ENCODE data around the gene CNTNAP2. TPM values are rescaled to one million over a fixed set of nuclear protein-coding genes. Genes with fewer than 3 reads are reported as not detected.

Gene CNTNAP2
- total RNA-seq, 1 donor from 2014 or later: 9.2 TPM

GRCh38 chr7:148303295-148304082 is 2186.9 kb downstream of the CNTNAP2 start:
- TF ChIP-seq, protein P1, sequence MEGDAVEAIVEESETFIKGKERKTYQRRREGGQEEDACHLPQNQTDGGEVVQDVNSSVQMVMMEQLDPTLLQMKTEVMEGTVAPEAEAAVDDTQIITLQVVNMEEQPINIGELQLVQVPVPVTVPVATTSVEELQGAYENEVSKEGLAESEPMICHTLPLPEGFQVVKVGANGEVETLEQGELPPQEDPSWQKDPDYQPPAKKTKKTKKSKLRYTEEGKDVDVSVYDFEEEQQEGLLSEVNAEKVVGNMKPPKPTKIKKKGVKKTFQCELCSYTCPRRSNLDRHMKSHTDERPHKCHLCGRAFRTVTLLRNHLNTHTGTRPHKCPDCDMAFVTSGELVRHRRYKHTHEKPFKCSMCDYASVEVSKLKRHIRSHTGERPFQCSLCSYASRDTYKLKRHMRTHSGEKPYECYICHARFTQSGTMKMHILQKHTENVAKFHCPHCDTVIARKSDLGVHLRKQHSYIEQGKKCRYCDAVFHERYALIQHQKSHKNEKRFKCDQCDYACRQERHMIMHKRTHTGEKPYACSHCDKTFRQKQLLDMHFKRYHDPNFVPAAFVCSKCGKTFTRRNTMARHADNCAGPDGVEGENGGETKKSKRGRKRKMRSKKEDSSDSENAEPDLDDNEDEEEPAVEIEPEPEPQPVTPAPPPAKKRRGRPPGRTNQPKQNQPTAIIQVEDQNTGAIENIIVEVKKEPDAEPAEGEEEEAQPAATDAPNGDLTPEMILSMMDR (conservative IDR thresholded peaks at IDR 0.05; ENCODE audit: low read depth, low read length): no peak
- no peak for DNase-seq (ENCODE audit: low read depth)
- no peak overlapping the region for H3K4me3 ChIP-seq (ENCODE audit: low read depth, low read length)

DNA sequence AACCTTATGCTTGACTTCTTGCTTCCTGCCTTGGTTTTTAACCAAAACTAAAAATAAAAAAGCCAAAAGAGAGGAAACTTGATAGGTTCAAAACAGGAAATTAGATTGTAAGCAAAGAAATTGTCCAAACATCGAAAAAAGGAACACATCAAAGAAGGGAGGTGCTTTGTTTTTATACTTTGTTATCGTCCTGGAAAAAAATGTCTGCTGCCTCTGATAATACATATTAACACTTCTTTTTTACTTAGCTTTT is 2187.4 kb downstream of the CNTNAP2 start:
- TF ChIP-seq, protein P1 (conservative IDR thresholded peaks at IDR 0.05; ENCODE audit: low read depth, low read length): no peak
- no peak overlapping the region for H3K4me3 ChIP-seq (ENCODE audit: low read depth, low read length)
- no peak for DNase-seq (ENCODE audit: low read depth)

- DNase-seq (ENCODE audit: low read depth): no peak
- TF ChIP-seq, protein P1 (conservative IDR thresholded peaks at IDR 0.05; ENCODE audit: low read depth, low read length): no peak
- no peak overlapping the region for H3K4me3 ChIP-seq (ENCODE audit: low read depth, low read length)
Measured at GRCh38 chr7:148304456-148304855, 2187.9 kb downstream of the CNTNAP2 start.

DNA sequence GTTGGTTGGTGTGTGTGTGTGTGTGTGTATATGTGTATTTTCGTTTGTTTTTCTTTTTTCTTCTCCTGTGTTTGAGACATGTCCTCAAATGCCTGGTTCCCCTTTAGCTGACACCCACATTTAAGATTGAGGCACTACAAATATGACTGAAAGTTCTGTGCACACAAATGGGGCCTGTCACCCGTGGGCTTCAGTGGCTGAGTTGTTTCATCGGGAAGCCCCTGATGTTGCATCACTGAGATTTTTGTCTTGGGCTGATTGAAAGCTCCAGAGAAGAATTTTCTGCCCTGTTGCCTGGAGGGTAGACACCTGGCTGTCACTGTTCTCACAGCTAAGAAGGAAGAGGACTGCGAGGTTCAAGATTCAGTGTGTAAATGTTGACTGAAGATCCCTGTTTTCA is 2190.2 kb downstream of the CNTNAP2 start:
- no peak overlapping the region for H3K4me3 ChIP-seq (ENCODE audit: low read depth, low read length)
- TF ChIP-seq, protein P1 (conservative IDR thresholded peaks at IDR 0.05; ENCODE audit: low read depth, low read length): no peak
- no peak for DNase-seq (ENCODE audit: low read depth)

- no peak for DNase-seq (ENCODE audit: low read depth)
- TF ChIP-seq, protein P1 (conservative IDR thresholded peaks at IDR 0.05; ENCODE audit: low read depth, low read length): no peak
- H3K4me3 ChIP-seq (ENCODE audit: low read depth, low read length): no peak overlapping the region
Measured at GRCh38 chr7:148318102-148318811, 2201.7 kb downstream of the CNTNAP2 start.

GRCh38 chr7:148318838-148319237 is 2202.2 kb downstream of the CNTNAP2 start:
- no peak overlapping the region for H3K4me3 ChIP-seq (ENCODE audit: low read depth, low read length)
- DNase-seq (ENCODE audit: low read depth): no peak
- TF ChIP-seq, protein P1 (conservative IDR thresholded peaks at IDR 0.05; ENCODE audit: low read depth, low read length): no peak
